Measurements from ENCODE around the gene MYL9. TPM values are rescaled to one million over a fixed set of nuclear protein-coding genes. Genes with fewer than 3 reads are reported as not detected.

MYL9 gene
- total and polyA plus RNA-seq, 3 experiments from 2014 or later, result not detected

- peaks cover 26% of the 10 kb centered on the region for H3K4me1 ChIP-seq (ENCODE audit: insufficient read depth, low read length)
Observed at GRCh38 chr20:36593347-36593929, 52.1 kb downstream of the MYL9 start.

DNA sequence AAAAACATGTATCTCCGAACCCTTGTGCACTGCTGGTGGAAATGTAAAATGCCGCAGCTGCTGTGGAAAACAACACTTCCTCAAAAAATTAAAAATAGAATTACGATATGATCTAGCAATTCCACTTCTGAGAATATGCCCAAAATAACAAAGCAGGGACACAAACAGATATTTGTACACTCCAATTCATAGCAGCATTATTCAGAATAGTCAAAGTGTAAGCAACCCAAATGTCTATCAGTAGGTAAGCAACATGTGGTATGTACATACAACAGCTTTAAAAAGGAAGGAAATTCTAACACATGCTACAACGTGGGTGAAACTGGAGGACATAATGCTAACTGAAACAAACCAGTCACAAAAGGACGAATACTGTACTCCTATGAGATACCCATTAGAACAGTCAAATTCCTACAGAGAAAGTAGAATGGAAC is 58.6 kb downstream of the MYL9 start:
- Mint-ChIP-seq H3K9me3 (no peaks in the 10 kb centered on the region), H3K36me3 (peaks cover 0 to 1% (median 0%) of the 10 kb centered on the region in 3 donors), H3K4me3 (peak overlapping the region in 1 of 7 donors; percentile 34), H3K27me3 (no peaks in the 10 kb centered on the region), H3K4me1 (peaks cover 10 to 25% (median 23%) of the 10 kb centered on the region in 3 donors), H3K27ac (peak overlapping the region in 3 of 8 donors; percentile 23 to 62 (median 29))
- no peaks in the 10 kb centered on the region for H3K9me3 ChIP-seq (ENCODE audit: low read length)
- no peak overlapping the region for H3K27ac ChIP-seq (ENCODE audit: low read depth, low read length)
- CTCF ChIA-PET, result no interaction called here
- H3K36me3 ChIP-seq (ENCODE audit: insufficient read depth, low read length), result no peaks in the 10 kb centered on the region
- no peaks in the 10 kb centered on the region for H3K27me3 ChIP-seq (ENCODE audit: insufficient read depth, low read length, poor library complexity, severe bottlenecking)
- DNase-seq, result no peak
- no peak overlapping the region for H3K4me3 ChIP-seq (ENCODE audit: low read length)
- H3K4me1 ChIP-seq (ENCODE audit: insufficient read depth, low read length), result peaks cover 20% of the 10 kb centered on the region
- POLR2A ChIA-PET, result interaction anchor here (0.7 kb wide), 1 partner anchor 22 kb away, joined by 7 read pairs; no protein-coding TSS in a partner anchor

More at GRCh38 chr20:36593347-36593929, 52.1 kb downstream of the MYL9 start:
- H3K36me3 ChIP-seq (ENCODE audit: insufficient read depth, low read length), result no peaks in the 10 kb centered on the region
- H3K27ac ChIP-seq (ENCODE audit: low read depth, low read length), result no peak overlapping the region
- Mint-ChIP-seq H3K4me3 (peak overlapping the region in 1 of 7 donors; percentile 43), H3K9me3 (no peaks in the 10 kb centered on the region), H3K27ac (peak overlapping the region in 7 of 8 donors; percentile 46 to 97 (median 88)), H3K36me3 (peaks cover 0 to 28% (median 3%) of the 10 kb centered on the region in 3 donors), H3K27me3 (no peaks in the 10 kb centered on the region), H3K4me1 (peaks cover 28 to 55% (median 42%) of the 10 kb centered on the region in 3 donors)
- no peak for DNase-seq
- POLR2A ChIA-PET, result interaction anchor here (0.5 to 4.5 kb wide), 3 partner anchors 12 to 131 kb away, joined by 7 to 48 read pairs (median 22); partner anchors contain the start of genes RAB5IF and TGIF2
- no peak overlapping the region for H3K4me3 ChIP-seq (ENCODE audit: low read length)
- CTCF ChIA-PET, result interaction anchor here (1.0 to 7.6 kb wide), 4 partner anchors 12 to 148 kb away, joined by 3 to 59 read pairs (median 30); partner anchors contain the start of gene RAB5IF
- no peaks in the 10 kb centered on the region for H3K27me3 ChIP-seq (ENCODE audit: insufficient read depth, low read length, poor library complexity, severe bottlenecking)
- H3K9me3 ChIP-seq (ENCODE audit: low read length), result no peaks in the 10 kb centered on the region

Other genes starting within 250 kb of the MYL9 start
- 10 to 100 TPM; 15.5 to 19.1 TPM for gene DLGAP4, start 235.2 kb upstream of the MYL9 start, total RNA-seq
- gene DLGAP4, start 235.2 kb upstream of the MYL9 start, polyA plus RNA-seq, result 19.3 TPM
- 10 to 100 TPM; 46.1 to 49.8 TPM for gene TGIF2, start 32.1 kb downstream of the MYL9 start, total RNA-seq
- gene TGIF2, start 32.1 kb downstream of the MYL9 start, polyA plus RNA-seq, result 24.6 TPM
- gene RAB5IF, start 64.3 kb downstream of the MYL9 start, total RNA-seq, result 100 to 1,000 TPM; 159 to 173 TPM
- gene RAB5IF, start 64.3 kb downstream of the MYL9 start, polyA plus RNA-seq, result 180 TPM
- gene SLA2, start 104.7 kb downstream of the MYL9 start, total RNA-seq, result 10 to 100 TPM; 47.8 to 51.2 TPM
- gene SLA2, start 104.7 kb downstream of the MYL9 start, polyA plus RNA-seq, result 15.0 TPM
- 10 to 100 TPM; 19.9 to 20.3 TPM for gene NDRG3, start 204.6 kb downstream of the MYL9 start, total RNA-seq
- gene NDRG3, start 204.6 kb downstream of the MYL9 start, polyA plus RNA-seq, result 49.8 TPM
- 10 to 100 TPM; 23.1 to 24.7 TPM for gene DSN1, start 232.2 kb downstream of the MYL9 start, total RNA-seq
- 6.7 TPM for gene DSN1, start 232.2 kb downstream of the MYL9 start, polyA plus RNA-seq